Activated CD4-positive, alpha-beta T cell treated with anti-CD3 and anti-CD28 coated beads for 24 hours (primary cell): ENCODE results near the gene FSD1L.
"Not testable (repeated sequence)": the region's sequence is repeated elsewhere in the genome, so short reads cannot be mapped to it uniquely, and the experiment has no call there.

Source experiments
- DNase-seq, 2 donors: peaks; one replicate each; pipeline ENCODE4 v3.0.0-alpha.2; 2020; ENCODE audit warnings: low read depth in 2 of 2

The FSD1L gene

GRCh38 chr9:105484226-105484625 is 36.4 kb downstream of the FSD1L start:
- DNase-seq: no peak

- no peak for DNase-seq
These were observed 37.3 kb downstream of the FSD1L start for GRCh38 chr9:105485131-105485530.

GRCh38 chr9:105496826-105497225 is 49.0 kb downstream of the FSD1L start:
- DNase-seq: no peak

GRCh38 chr9:105497704-105498103 is 49.9 kb downstream of the FSD1L start:
- DNase-seq: no peak

- DNase-seq: no peak
These were observed 52.4 kb downstream of the FSD1L start for GRCh38 chr9:105500108-105500766.

GRCh38 chr9:105501414-105501813 is 53.6 kb downstream of the FSD1L start:
- no peak for DNase-seq

- DNase-seq: no peak
These were observed 54.4 kb downstream of the FSD1L start for GRCh38 chr9:105502276-105502675.

GRCh38 chr9:105503881-105504280 is 56.0 kb downstream of the FSD1L start:
- no peak for DNase-seq

GRCh38 chr9:105507096-105507790 is 59.4 kb downstream of the FSD1L start:
- no peak for DNase-seq

GRCh38 chr9:105508530-105508929 is 60.7 kb downstream of the FSD1L start:
- DNase-seq: no peak

- DNase-seq: no peak
These were observed 62.2 kb downstream of the FSD1L start for GRCh38 chr9:105510024-105510423.

- no peak for DNase-seq
These were observed 63.6 kb downstream of the FSD1L start for GRCh38 chr9:105511446-105511845.

- no peak for DNase-seq
These were observed 68.1 kb downstream of the FSD1L start for GRCh38 chr9:105515811-105516413.

GRCh38 chr9:105519710-105520369 is 72.0 kb downstream of the FSD1L start:
- DNase-seq: peak; percentile 2 to 10

GRCh38 chr9:105520992-105521391 is 73.2 kb downstream of the FSD1L start:
- not testable (repeated sequence) for DNase-seq

- not testable (repeated sequence) for DNase-seq
These were observed 75.0 kb downstream of the FSD1L start for GRCh38 chr9:105522618-105523385.

- no peak for DNase-seq
These were observed 83.7 kb downstream of the FSD1L start for GRCh38 chr9:105531530-105531929.

- DNase-seq: no peak
These were observed 88.3 kb downstream of the FSD1L start for GRCh38 chr9:105535920-105536668.

- DNase-seq: no peak
These were observed 91.6 kb downstream of the FSD1L start for GRCh38 chr9:105539452-105539851.

GRCh38 chr9:105541838-105542237 is 94.0 kb downstream of the FSD1L start:
- no peak for DNase-seq

GRCh38 chr9:105554042-105554441 is 106.2 kb downstream of the FSD1L start:
- no peak for DNase-seq
